HepG2 (cell line): ENCODE results near the gene IL17F.

Experiments used
- CSRNP2 ChIP-seq: sonication (generic); formaldehyde crosslinking; conservative IDR thresholded peaks from 2 replicates; pipeline ENCODE4 v1.8.0; 2022; ENCODE audit warnings: low read depth, missing genetic modification reagents
- EED ChIP-seq: sonication (generic); formaldehyde crosslinking; IDR thresholded peaks from 2 replicates; pipeline ENCODE4 v1.5.0; 2020; ENCODE audit warnings: mild to moderate bottlenecking, missing genetic modification reagents
- ETV5 ChIP-seq: IDR thresholded peaks from 2 replicates; pipeline ENCODE4 v1.6.1; 2018; ENCODE audit warnings: missing biosample characterization, missing genetic modification reagents, inconsistent platforms, borderline replicate concordance
- HNF4G ChIP-seq, 2 experiments: sonication (generic) in 1 of 2; formaldehyde crosslinking in 1 of 2; IDR thresholded peaks; 2 replicates each; pipeline versions ENCODE4 v1.4.0 to v1.6.1; 2011 to 2020; ENCODE audit warnings: borderline replicate concordance in 2 of 2, low read depth in 2 of 2, mild to moderate bottlenecking in 2 of 2, low read length in 1 of 2, missing genetic modification reagents in 1 of 2, moderate library complexity in 1 of 2
- IRF2 ChIP-seq: IDR thresholded peaks from 2 replicates; pipeline ENCODE4 v1.6.1; 2018; ENCODE audit warnings: missing genetic modification reagents, missing compliant biosample characterization
- NFATC3 ChIP-seq: sonication (generic); formaldehyde crosslinking; IDR thresholded peaks from 2 replicates; pipeline ENCODE4 v1.5.1; 2020; ENCODE audit warnings: mild to moderate bottlenecking, missing genetic modification reagents
- NFE2 ChIP-seq: sonication (generic); formaldehyde crosslinking; IDR thresholded peaks from 2 replicates; pipeline ENCODE4 v1.4.0; 2020; ENCODE audit warnings: missing genetic modification reagents
- PHB2 ChIP-seq: fragments of 450-650 bp; IDR thresholded peaks from 2 replicates; pipeline ENCODE4 v1.6.1; 2018; ENCODE audit not compliant: partially characterized antibody
- POLR2AphosphoS5 ChIP-seq: IDR thresholded peaks from 2 replicates; pipeline ENCODE4 v1.6.1; 2012; ENCODE audit warnings: low read depth, low read length
- TARDBP ChIP-seq: sonication (generic); formaldehyde crosslinking; IDR thresholded peaks from 2 replicates; pipeline ENCODE4 v1.8.0; 2022; ENCODE audit warnings: mild to moderate bottlenecking, missing genetic modification reagents
- TIGD3 ChIP-seq: sonication (generic); formaldehyde crosslinking; IDR thresholded peaks from 2 replicates; pipeline ENCODE4 v1.5.1; 2020; ENCODE audit warnings: mild to moderate bottlenecking, missing genetic modification reagents, borderline replicate concordance
- TOE1 ChIP-seq: sonication (generic); formaldehyde crosslinking; IDR thresholded peaks from 2 replicates; pipeline ENCODE4 v1.4.0; 2020; ENCODE audit warnings: mild to moderate bottlenecking, missing genetic modification reagents
- ZNF460 ChIP-seq: sonication (generic); formaldehyde crosslinking; IDR thresholded peaks from 2 replicates; pipeline ENCODE4 v1.5.1; 2020; ENCODE audit warnings: missing genetic modification reagents, mild to moderate bottlenecking, borderline replicate concordance

GRCh38 chr6:52260634-52261033 is 16.3 kb upstream of the IL17F start:
- TF ChIP-seq NFE2, result no peak
- no peak for TF ChIP-seq NFATC3 (CRISPR knock-in tag)
- no peak for TF ChIP-seq IRF2 (CRISPR knock-in tag)
- TF ChIP-seq ETV5, result no peak
- TF ChIP-seq TIGD3 (CRISPR knock-in tag), result no peak
- TF ChIP-seq CSRNP2 (CRISPR knock-in tag), result no peak
- TF ChIP-seq POLR2AphosphoS5, result peak; percentile 18; the same call in 1 of the 2 replicates
- no peak for TF ChIP-seq HNF4G (IDR thresholded peaks at IDR 0.05; ENCODE audit: borderline replicate concordance, low read depth, low read length)
- TF ChIP-seq HNF4G (CRISPR knock-in tag; IDR thresholded peaks at IDR 0.05; ENCODE audit: borderline replicate concordance, low read depth), result no peak
- no peak for TF ChIP-seq TOE1 (CRISPR knock-in tag)
- no peak for TF ChIP-seq ZNF460 (CRISPR knock-in tag)
- no peak for TF ChIP-seq TARDBP (CRISPR knock-in tag)
- TF ChIP-seq EED (CRISPR knock-in tag), result no peak
- TF ChIP-seq PHB2, result no peak
